Keratinocyte (primary cell): ENCODE data around the gene BANP. TPM values are rescaled to one million over a fixed set of nuclear protein-coding genes. Genes with fewer than 3 reads are reported as not detected.

Experiments used
- DNase-seq: peaks from one replicate; pipeline ENCODE4 v3.0.0-alpha.2; 2011; ENCODE audit warnings: low read depth, missing footprints, low spot score
- FAIRE-seq: peaks from 2 replicates; lab custom pipeline; 2011; peaks lifted over from hg19 to GRCh38; lab: Jason Lieb, UNC
- H2AFZ ChIP-seq: 2 replicates; pipeline ENCODE4 v1.6.0; 2012; ENCODE audit warnings: low read length, control low read depth, inconsistent platforms; ENCODE audit not compliant: control insufficient read depth
- H3K27ac ChIP-seq: 2 replicates; pipeline ENCODE4 v1.5.1; 2011; ENCODE audit warnings: low read length; ENCODE audit not compliant: control insufficient read depth, insufficient read depth
- H3K27me3 ChIP-seq: 3 replicates; pipeline ENCODE4 v1.6.0; 2011; ENCODE audit warnings: low read length; ENCODE audit not compliant: control insufficient read depth, insufficient read depth; ENCODE audit errors: extremely low read depth
- H3K36me3 ChIP-seq, 2 experiments: 2 replicates in 1 of 2; 3 replicates in 1 of 2; pipeline ENCODE4 v1.5.1; 2011; ENCODE audit warnings: low read length in 2 of 2, mild to moderate bottlenecking in 1 of 2; ENCODE audit not compliant: control insufficient read depth in 2 of 2, insufficient read depth in 2 of 2; ENCODE audit errors: extremely low read depth in 1 of 2
- H3K4me1 ChIP-seq: 3 replicates; pipeline ENCODE4 v1.5.1; 2011; ENCODE audit warnings: low read length; ENCODE audit not compliant: control insufficient read depth, insufficient read depth; ENCODE audit errors: extremely low read depth
- H3K4me2 ChIP-seq: 3 replicates; pipeline ENCODE4 v1.6.0; 2011; ENCODE audit warnings: low read depth, low read length; ENCODE audit not compliant: control insufficient read depth, insufficient read depth; ENCODE audit errors: extremely low read depth
- H3K4me3 ChIP-seq, 3 experiments: fragments of 200-600 bp in 1 of 3; sonication (generic) in 1 of 3; 2 replicates in 2 of 3; 3 replicates in 1 of 3; pipeline ENCODE4 v1.5.1; 2011 to 2016; ENCODE audit warnings: low read length in 3 of 3, mild to moderate bottlenecking in 3 of 3, control low read depth in 2 of 3, inconsistent platforms in 1 of 3, low read depth in 1 of 3, mixed read lengths in 1 of 3, mixed run types in 1 of 3, moderate library complexity in 1 of 3; ENCODE audit not compliant: control insufficient read depth in 2 of 3, insufficient read depth in 2 of 3; ENCODE audit errors: extremely low read depth in 1 of 3
- H3K79me2 ChIP-seq: 2 replicates; pipeline ENCODE4 v1.6.0; 2012; ENCODE audit warnings: low read length; ENCODE audit not compliant: control insufficient read depth, insufficient read depth
- H3K9ac ChIP-seq: 3 replicates; pipeline ENCODE4 v1.6.0; 2011; ENCODE audit warnings: low read length; ENCODE audit not compliant: control insufficient read depth, insufficient read depth; ENCODE audit errors: extremely low read depth
- H3K9me1 ChIP-seq: 3 replicates; pipeline ENCODE4 v1.6.0; 2011; ENCODE audit warnings: low read length; ENCODE audit not compliant: control insufficient read depth, insufficient read depth; ENCODE audit errors: extremely low read depth
- H3K9me3 ChIP-seq: 2 replicates; pipeline ENCODE4 v1.5.1; 2012; ENCODE audit warnings: low read depth, low read length; ENCODE audit not compliant: control insufficient read depth
- H4K20me1 ChIP-seq: 3 replicates; pipeline ENCODE4 v1.6.0; 2011; ENCODE audit warnings: low read length; ENCODE audit not compliant: control insufficient read depth, insufficient read depth; ENCODE audit errors: extremely low read depth
- EZH2 ChIP-seq: IDR thresholded peaks from one replicate; pipeline ENCODE4 v1.6.1; 2012; ENCODE audit warnings: inconsistent platforms, mild to moderate bottlenecking, low read length, moderate library complexity
- dilution Hi-C: fragments of 300-500 bp; cut with MboI; formaldehyde crosslinking; loops from one replicate; pipeline ENCODE4 v1.7.0; 2020; ENCODE audit warnings: low sequenced_read_pairs; ENCODE audit not compliant: extremely low pct_ligation_motif_present
- polyA plus RNA-seq, 5 experiments: library from polyadenylated mRNA; depleted of rRNA in 3 of 5; stranded (reverse) in 3 of 5; stranded (forward) in 1 of 5; unstranded in 1 of 5; fragments of >200 nt; gene quantifications; 1 replicate in 1 of 5; 2 replicates in 3 of 5; 3 replicates in 1 of 5; pipeline versions ENCODE4 v1.2.1 to v1.2.3, GENCODE V29; 2011 to 2012; ENCODE audit warnings: missing spikeins in 2 of 5, low read depth in 1 of 5, low replicate concordance in 1 of 5
- TF ChIP-seq, protein P1 (sequence below), 3 experiments: IDR thresholded peaks in 1 of 3; conservative IDR thresholded peaks in 1 of 3; optimal IDR thresholded peaks in 1 of 3; 2 replicates in 2 of 3; 3 replicates in 1 of 3; pipeline versions ENCODE3 to v1.5.1; 2011; ENCODE audit warnings: low read length in 3 of 3, mild to moderate bottlenecking in 3 of 3, moderate library complexity in 2 of 3, control low read depth in 1 of 3, inconsistent platforms in 1 of 3; ENCODE audit not compliant: insufficient read depth in 2 of 3; ENCODE audit errors: extremely low read depth in 1 of 3

Gene BANP
- polyA plus RNA-seq, 1 donor (not counting 4 experiments of a cell fraction or from before 2014, with no cell fraction given) = 10.8 TPM

DNA sequence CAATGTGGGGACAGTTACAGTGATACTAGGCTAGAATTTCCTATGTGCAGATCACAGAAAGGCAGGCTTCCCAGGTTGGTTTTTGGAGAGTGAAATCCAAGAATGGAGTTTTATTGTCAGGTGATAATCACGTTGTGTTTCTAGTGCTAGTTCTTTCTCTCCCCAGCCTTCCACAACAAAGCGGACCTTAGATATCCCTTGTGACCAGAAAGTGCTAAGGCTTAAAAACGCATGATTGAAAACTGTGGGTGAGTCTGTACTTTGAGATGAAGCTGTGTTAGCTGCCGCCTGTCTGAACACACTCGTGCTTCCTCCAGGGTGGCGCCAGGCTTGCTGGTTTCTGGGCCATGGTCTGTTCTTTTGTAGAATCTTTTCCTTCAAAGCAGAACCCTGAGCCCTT lies 52.1 kb downstream of the BANP start:
- peaks cover 2% of the 10 kb centered on the region for H3K79me2 ChIP-seq
- no peaks in the 10 kb centered on the region for H3K9me1 ChIP-seq
- FAIRE-seq (no peak), DNase-seq (no peak)
- TF ChIP-seq EZH2 = no peak
- TF ChIP-seq, protein P1, sequence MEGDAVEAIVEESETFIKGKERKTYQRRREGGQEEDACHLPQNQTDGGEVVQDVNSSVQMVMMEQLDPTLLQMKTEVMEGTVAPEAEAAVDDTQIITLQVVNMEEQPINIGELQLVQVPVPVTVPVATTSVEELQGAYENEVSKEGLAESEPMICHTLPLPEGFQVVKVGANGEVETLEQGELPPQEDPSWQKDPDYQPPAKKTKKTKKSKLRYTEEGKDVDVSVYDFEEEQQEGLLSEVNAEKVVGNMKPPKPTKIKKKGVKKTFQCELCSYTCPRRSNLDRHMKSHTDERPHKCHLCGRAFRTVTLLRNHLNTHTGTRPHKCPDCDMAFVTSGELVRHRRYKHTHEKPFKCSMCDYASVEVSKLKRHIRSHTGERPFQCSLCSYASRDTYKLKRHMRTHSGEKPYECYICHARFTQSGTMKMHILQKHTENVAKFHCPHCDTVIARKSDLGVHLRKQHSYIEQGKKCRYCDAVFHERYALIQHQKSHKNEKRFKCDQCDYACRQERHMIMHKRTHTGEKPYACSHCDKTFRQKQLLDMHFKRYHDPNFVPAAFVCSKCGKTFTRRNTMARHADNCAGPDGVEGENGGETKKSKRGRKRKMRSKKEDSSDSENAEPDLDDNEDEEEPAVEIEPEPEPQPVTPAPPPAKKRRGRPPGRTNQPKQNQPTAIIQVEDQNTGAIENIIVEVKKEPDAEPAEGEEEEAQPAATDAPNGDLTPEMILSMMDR (optimal IDR thresholded peaks at IDR 0.05 in 1 of 3, IDR thresholded peaks at IDR 0.05 in 1 of 3, conservative IDR thresholded peaks at IDR 0.05 in 1 of 3; ENCODE audit: extremely low read depth in 1 of 3, insufficient read depth in 2 of 3, low read length in 3 of 3) = no peak
- H3K9me3 ChIP-seq = no peaks in the 10 kb centered on the region
- H3K36me3 ChIP-seq = peaks cover 5 to 18% of the 10 kb centered on the region in 2 experiments
- H3K4me2 ChIP-seq = no peak overlapping the region
- H3K4me1 ChIP-seq = no peaks in the 10 kb centered on the region
- no peaks in the 10 kb centered on the region for H3K27me3 ChIP-seq
- no peak overlapping the region for H3K27ac ChIP-seq
- H3K4me3 ChIP-seq = no peak overlapping the region
- H4K20me1 ChIP-seq = no peaks in the 10 kb centered on the region
- dilution Hi-C loops = no loop called here
- no peak overlapping the region for H2AFZ ChIP-seq
- H3K9ac ChIP-seq = no peak overlapping the region

DNA sequence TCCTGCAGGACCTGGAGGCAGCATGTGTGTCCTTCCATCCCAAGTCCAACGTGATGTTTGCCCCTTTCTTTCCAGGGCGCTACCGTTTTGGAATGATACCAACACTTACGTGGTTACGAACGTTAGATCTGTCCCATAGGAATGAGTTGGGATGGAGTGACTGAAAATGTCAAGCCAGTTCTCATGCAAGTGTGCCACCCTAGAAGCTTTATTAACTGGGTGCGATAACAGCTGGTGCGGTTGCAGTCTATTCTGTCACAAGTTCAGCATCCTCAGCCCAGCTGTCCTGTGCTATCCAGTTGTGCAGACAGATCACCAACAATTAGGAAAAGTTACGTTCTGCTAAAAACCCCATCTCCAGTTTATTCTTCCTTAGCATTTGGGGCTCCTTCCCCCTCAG lies 52.5 kb downstream of the BANP start:
- DNase-seq (no peak), FAIRE-seq (no peak)
- Histone ChIP-seq H3K4me3 (no peak overlapping the region), H3K9ac (no peak overlapping the region), H3K27me3 (no peaks in the 10 kb centered on the region), H2AFZ (no peak overlapping the region), H3K4me1 (no peaks in the 10 kb centered on the region), H4K20me1 (no peaks in the 10 kb centered on the region), H3K9me3 (no peaks in the 10 kb centered on the region), H3K79me2 (peaks cover 2% of the 10 kb centered on the region), H3K9me1 (no peaks in the 10 kb centered on the region), H3K36me3 (peaks cover 5 to 18% of the 10 kb centered on the region in 2 experiments), H3K4me2 (no peak overlapping the region), H3K27ac (no peak overlapping the region)
- dilution Hi-C loops = no loop called here
- TF ChIP-seq, protein P1 (optimal IDR thresholded peaks at IDR 0.05 in 1 of 3, IDR thresholded peaks at IDR 0.05 in 1 of 3, conservative IDR thresholded peaks at IDR 0.05 in 1 of 3; ENCODE audit: extremely low read depth in 1 of 3, insufficient read depth in 2 of 3, low read length in 3 of 3) = no peak
- no peak for TF ChIP-seq EZH2
